VCaP (cell line): ENCODE data around the gene BEGAIN.

Experiments
- H3K27ac ChIP-seq: fragments of 450-650 bp; 2 replicates; pipeline ENCODE4 v1.5.1; 2017
- TF ChIP-seq, protein P1 (sequence below): fragments of 450-650 bp; conservative IDR thresholded peaks from 2 replicates; pipeline ENCODE4 v1.5.1; 2017; ENCODE audit warnings: mild to moderate bottlenecking, moderate library complexity

BEGAIN gene

DNA sequence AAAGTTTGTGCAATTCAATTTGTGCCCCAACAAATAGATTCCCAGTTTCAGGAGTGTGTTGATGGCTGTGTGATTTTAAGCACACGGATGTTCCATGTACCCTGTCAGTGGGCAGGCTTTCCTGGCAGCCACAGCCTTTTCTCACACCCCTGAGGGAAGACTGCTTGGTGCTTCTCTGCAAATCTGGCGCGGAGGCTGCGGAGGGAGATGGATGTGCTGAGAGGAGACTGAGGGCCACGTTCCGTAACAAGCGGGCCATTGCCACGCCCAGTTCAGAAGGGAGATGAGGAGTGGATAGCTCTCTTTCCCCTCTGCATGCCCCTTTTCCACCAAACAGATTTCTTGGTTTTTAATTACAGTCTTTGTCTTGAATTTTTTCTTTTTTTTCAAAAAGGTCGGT lies 89.1 kb downstream of the BEGAIN start:
- no peak overlapping the region for H3K27ac ChIP-seq
- TF ChIP-seq, protein P1, sequence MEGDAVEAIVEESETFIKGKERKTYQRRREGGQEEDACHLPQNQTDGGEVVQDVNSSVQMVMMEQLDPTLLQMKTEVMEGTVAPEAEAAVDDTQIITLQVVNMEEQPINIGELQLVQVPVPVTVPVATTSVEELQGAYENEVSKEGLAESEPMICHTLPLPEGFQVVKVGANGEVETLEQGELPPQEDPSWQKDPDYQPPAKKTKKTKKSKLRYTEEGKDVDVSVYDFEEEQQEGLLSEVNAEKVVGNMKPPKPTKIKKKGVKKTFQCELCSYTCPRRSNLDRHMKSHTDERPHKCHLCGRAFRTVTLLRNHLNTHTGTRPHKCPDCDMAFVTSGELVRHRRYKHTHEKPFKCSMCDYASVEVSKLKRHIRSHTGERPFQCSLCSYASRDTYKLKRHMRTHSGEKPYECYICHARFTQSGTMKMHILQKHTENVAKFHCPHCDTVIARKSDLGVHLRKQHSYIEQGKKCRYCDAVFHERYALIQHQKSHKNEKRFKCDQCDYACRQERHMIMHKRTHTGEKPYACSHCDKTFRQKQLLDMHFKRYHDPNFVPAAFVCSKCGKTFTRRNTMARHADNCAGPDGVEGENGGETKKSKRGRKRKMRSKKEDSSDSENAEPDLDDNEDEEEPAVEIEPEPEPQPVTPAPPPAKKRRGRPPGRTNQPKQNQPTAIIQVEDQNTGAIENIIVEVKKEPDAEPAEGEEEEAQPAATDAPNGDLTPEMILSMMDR, result no peak

- H3K27ac ChIP-seq, result no peak overlapping the region
These were observed 91.3 kb downstream of the BEGAIN start for GRCh38 chr14:100495917-100496316.

GRCh38 chr14:100494645-100495044 lies 92.6 kb downstream of the BEGAIN start:
- TF ChIP-seq, protein P1, result no peak
- H3K27ac ChIP-seq, result no peak overlapping the region

More at GRCh38 chr14:100495917-100496316, 91.3 kb downstream of the BEGAIN start:
- TF ChIP-seq, protein P1, result no peak

GRCh38 chr14:100490252-100490651 lies 97.0 kb downstream of the BEGAIN start:
- TF ChIP-seq, protein P1, result no peak
- H3K27ac ChIP-seq, result no peak overlapping the region

- H3K27ac ChIP-seq, result no peak overlapping the region
These were observed 99.2 kb downstream of the BEGAIN start for GRCh38 chr14:100488057-100488456.

GRCh38 chr14:100487304-100487703 lies 99.9 kb downstream of the BEGAIN start:
- TF ChIP-seq, protein P1, result no peak
- no peak overlapping the region for H3K27ac ChIP-seq

More at GRCh38 chr14:100488057-100488456, 99.2 kb downstream of the BEGAIN start:
- TF ChIP-seq, protein P1, result no peak
